ENCODE data around the gene PDGFRB. TPM values are rescaled to one million over a fixed set of nuclear protein-coding genes. Genes with fewer than 3 reads are reported as not detected.

Gene PDGFRB
- total and polyA plus RNA-seq, 12 donors = 15.5 to 101 (median 42.9) TPM

DNA sequence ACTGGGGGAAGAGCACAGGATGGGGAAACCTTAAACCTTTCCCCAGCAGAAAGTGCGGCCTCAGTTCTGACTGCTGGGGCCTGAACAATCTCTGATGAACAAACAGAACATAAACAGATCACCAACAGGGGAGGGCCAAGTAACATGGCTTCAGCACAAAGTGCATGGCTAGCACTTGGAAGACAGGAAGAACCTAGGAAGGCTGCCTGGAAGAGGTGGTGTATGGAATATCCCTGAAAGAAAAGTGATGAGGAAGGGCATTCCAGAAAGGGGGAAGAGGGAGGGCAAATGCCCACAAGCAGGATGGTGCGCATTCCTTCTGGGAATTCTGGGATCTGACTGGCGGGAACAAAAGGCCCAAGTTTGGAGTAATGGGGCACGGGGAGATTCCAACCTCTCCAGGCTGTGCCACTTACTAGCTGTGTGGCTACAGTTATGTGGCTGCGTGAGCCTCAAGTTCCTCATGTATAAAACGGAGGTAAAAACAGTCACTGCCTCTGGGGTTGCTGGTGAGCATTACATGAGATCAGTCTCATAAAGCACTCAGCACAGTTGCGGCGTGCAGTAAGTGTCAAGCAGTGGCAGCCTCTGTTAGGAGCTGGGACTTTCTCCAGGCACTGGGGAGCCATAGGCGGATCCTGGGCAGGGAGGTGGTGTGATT, 1.6 kb downstream of the PDGFRB start:
- Histone ChIP-seq H3K27ac (peak overlapping the region; percentile 72 to 92 (median 85)), H3K4me1 (peaks cover 3 to 59% (median 26%) of the 10 kb centered on the region in 9 donors), H3K36me3 (peaks cover 0 to 20% (median 0%) of the 10 kb centered on the region in 9 donors), H3K27me3 (peaks cover 0 to 12% (median 0%) of the 10 kb centered on the region in 7 donors), H3K4me3 (peak overlapping the region; percentile 36 to 67 (median 60)), H3K9me3 (no peaks in the 10 kb centered on the region)
- TF ChIP-seq CTCF (IDR thresholded peaks at IDR 0.05) = no peak
- peak in 1 of 2 donors; percentile 1 for DNase-seq
- 67 to 69% methylated on average over 9 of the region's 9 CpGs for WGBS, 2 donors
- ATAC-seq = peak in 1 of 8 donors; percentile 17
- intact Hi-C loops (cut with DNase I) = no loop called here

- peaks cover 0 to 23% (median 0%) of the 10 kb centered on the region in 9 donors for H3K36me3 ChIP-seq
- intact Hi-C loops (cut with DNase I) = no loop called here
- H3K9me3 ChIP-seq = no peaks in the 10 kb centered on the region
- WGBS, 2 donors = 65 to 81% methylated on average over 2 of the region's 2 CpGs
- peak overlapping the region; percentile 72 to 92 (median 85) for H3K27ac ChIP-seq
- no peak for DNase-seq
- TF ChIP-seq CTCF (IDR thresholded peaks at IDR 0.05) = no peak
- peaks cover 3 to 58% (median 24%) of the 10 kb centered on the region in 9 donors for H3K4me1 ChIP-seq
- H3K4me3 ChIP-seq = peak overlapping the region; percentile 18 to 67 (median 60)
- H3K27me3 ChIP-seq = peaks cover 0 to 12% (median 0%) of the 10 kb centered on the region in 7 donors
- no peak for ATAC-seq
Measured at GRCh38 chr5:150153483-150153882, 2.2 kb downstream of the PDGFRB start.

DNA sequence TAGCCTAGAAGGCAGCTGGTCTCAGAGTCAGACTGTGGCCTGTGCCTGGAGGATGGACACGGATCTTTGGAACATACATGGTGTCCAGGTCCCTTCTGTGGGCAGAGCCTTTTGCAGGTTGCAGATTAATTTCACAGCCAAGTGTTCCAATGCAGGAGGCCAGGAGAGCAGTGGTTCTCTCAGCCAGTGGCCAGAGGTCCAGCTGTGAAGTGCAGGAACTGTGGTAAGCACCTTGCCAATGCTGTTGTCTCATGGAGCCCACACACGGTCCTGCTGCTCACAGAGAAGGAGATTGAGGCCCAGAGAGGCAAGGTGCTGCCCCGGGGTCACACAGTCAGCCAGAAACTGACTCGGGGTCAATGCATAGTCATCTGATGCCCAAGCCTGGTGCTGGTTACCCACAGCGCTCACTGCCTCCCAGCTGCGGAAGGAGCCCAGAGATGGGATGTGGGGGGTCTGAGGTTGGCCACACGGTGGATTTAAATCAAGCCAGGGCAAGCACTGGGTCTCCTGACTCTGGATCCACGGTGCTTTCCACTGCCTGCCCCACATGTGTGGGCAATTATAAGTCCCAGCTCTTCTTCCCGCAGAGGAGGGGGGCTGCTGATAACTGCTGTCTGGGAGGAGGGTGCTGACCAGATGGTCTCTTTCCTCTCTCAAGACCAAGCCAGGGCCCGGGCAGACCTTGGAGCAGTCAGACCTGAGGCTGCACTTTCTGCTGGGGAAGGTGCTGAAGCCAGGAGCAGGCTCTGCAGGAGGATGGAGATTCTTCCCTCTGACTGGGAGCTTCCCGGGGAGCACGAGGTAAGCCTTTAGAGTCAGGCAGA, 2.8 kb downstream of the PDGFRB start:
- ATAC-seq (no peak), DNase-seq (peak in 1 of 2 donors; percentile 4)
- peaks cover 0 to 28% (median 0%) of the 10 kb centered on the region in 9 donors for H3K36me3 ChIP-seq
- peaks cover 0 to 57% (median 20%) of the 10 kb centered on the region in 9 donors for H3K4me1 ChIP-seq
- intact Hi-C loops (cut with DNase I) = no loop called here
- WGBS, 2 donors = 61 to 66% methylated on average over 12 of the region's 12 CpGs
- peaks cover 0 to 12% (median 0%) of the 10 kb centered on the region in 7 donors for H3K27me3 ChIP-seq
- peak overlapping the region in 9 of 10 donors; percentile 64 to 92 (median 87) for H3K27ac ChIP-seq
- no peak for TF ChIP-seq CTCF (IDR thresholded peaks at IDR 0.05)
- peak overlapping the region in 9 of 10 donors; percentile 45 to 67 (median 60) for H3K4me3 ChIP-seq
- H3K9me3 ChIP-seq = no peaks in the 10 kb centered on the region

DNA sequence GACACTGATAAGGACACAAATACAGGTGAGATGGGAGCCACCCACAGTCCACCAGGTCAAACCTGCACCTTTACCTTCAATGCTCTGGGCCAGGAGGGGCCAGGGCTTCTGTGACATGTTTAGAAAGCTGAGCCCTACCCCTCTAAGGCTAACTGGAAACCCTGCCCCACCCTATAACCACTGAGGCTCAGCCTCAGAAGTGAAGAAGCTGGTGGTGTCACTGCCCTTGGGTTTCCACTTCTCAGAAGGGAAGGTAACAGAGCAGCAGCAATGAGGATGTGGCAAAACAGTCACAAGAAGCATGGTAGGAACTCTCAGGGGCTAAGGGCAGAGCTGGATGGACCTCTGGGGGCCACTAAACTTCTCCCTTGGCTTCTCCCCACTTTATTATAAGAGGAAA, 6.0 kb downstream of the PDGFRB start:
- Histone ChIP-seq H3K27me3 (no peaks in the 10 kb centered on the region), H3K4me1 (peaks cover 3 to 58% (median 29%) of the 10 kb centered on the region in 9 donors), H3K36me3 (peaks cover 0 to 28% (median 0%) of the 10 kb centered on the region in 9 donors), H3K9me3 (no peaks in the 10 kb centered on the region), H3K27ac (peak overlapping the region; percentile 48 to 92 (median 85)), H3K4me3 (peak overlapping the region in 9 of 10 donors; percentile 14 to 67 (median 60))
- no peak for TF ChIP-seq CTCF (IDR thresholded peaks at IDR 0.05)
- intact Hi-C loops (cut with DNase I) = no loop called here
- ATAC-seq (no peak), DNase-seq (no peak)
